Loucy (cell line): Measurements from ENCODE around the gene MYH9.

Source experiments
- EZH2phosphoT487 ChIP-seq: fragments of 200-600 bp; IDR thresholded peaks from 2 replicates; pipeline ENCODE4 v1.6.1; 2018; ENCODE audit warnings: antibody characterized with exemption, mild to moderate bottlenecking, moderate library complexity, borderline replicate concordance
- TF ChIP-seq, protein P1 (sequence below): fragments of 200-600 bp; sonication (generic); conservative IDR thresholded peaks from 2 replicates; pipeline ENCODE4 v1.5.1; 2014; ENCODE audit warnings: mild to moderate bottlenecking, antibody characterized with exemption, low read length

DNA sequence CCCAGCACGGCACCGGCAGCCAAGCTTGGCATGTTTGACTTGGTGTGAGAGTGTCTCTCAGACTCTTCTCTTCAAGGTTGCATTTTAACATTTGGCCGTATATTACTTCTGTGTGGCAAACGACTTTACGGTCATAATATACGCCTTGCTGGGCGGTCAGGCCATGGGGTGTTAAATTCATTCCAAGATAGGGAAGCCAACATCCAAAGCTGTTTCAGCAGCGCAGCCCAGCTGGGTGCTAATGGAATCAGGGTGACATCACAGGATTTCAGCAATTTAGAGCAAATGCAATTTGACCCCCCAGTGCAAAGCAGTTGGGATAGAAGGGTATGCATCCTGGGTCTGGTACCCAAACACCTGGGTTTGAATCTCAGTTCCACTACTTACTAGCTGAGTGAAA lies 16.7 kb upstream of the MYH9 start:
- TF ChIP-seq, protein P1, sequence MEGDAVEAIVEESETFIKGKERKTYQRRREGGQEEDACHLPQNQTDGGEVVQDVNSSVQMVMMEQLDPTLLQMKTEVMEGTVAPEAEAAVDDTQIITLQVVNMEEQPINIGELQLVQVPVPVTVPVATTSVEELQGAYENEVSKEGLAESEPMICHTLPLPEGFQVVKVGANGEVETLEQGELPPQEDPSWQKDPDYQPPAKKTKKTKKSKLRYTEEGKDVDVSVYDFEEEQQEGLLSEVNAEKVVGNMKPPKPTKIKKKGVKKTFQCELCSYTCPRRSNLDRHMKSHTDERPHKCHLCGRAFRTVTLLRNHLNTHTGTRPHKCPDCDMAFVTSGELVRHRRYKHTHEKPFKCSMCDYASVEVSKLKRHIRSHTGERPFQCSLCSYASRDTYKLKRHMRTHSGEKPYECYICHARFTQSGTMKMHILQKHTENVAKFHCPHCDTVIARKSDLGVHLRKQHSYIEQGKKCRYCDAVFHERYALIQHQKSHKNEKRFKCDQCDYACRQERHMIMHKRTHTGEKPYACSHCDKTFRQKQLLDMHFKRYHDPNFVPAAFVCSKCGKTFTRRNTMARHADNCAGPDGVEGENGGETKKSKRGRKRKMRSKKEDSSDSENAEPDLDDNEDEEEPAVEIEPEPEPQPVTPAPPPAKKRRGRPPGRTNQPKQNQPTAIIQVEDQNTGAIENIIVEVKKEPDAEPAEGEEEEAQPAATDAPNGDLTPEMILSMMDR = no peak
- TF ChIP-seq EZH2phosphoT487 = no peak
